Measurements from ENCODE around the gene CYP4F11.
"Not testable (repeated sequence)": the region's sequence is repeated elsewhere in the genome, so short reads cannot be mapped to it uniquely, and the experiment has no call there.

The CYP4F11 gene

DNA sequence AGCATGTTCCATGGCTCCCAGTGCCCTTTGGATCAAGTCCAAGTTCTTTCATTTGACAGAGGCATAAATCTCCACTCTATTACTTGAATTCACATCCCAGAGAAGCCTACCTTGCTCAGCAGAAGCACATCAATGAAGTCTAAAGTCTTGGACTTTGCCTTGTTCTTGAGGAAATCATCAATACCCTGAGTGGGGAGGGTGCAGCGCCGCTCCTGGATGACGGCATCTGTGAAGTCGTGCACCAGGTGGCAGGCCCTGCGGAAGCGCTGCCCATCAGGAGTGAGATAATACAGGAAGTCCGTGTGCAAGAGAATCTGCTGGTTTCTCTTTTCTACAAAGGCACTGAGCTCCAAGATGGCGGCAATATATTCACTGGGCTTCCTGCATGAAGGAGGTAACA lies 10.6 kb downstream of the CYP4F11 start:
- DNase-seq (ENCODE audit: low read depth in 3 of 3): no peak

DNA sequence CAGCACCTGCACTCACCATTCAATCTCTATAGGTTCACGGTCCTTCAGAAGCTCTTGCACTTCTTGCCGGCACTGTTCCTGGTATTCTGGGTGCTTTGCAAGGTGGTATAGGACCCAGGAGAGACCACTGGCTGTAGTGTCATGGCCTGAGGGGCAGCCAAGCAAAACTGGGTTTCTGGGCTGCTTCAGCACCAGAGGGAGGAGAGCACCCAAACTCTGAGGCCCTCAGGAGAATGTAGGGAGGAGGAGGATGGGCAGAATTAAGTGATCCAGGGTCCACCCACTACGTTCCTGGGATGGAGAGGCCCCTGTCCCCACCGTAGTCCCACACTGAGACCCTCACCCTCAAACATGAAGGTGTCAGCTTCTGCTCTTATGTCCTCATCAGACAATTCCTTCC lies 12.3 kb downstream of the CYP4F11 start:
- no peak for DNase-seq (ENCODE audit: low read depth in 3 of 3)

DNA sequence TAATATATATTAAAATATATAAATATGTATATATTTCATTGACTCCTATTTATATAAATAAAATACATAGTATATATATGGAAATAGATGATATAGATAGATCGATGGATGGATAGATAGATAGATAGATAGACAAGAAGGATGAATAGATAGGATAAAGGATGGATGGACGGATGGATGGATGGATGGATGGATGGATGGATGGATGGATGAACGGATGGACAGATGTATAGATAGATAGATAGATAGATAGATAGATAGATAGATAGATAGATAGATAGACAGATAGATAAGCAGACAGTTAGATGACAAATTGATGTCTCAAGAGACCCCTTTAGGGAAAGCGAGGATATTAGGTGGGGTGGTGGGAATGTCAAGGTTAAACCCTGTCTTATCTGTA lies 15.1 kb downstream of the CYP4F11 start:
- no peak for DNase-seq (ENCODE audit: low read depth in 3 of 3)

DNA sequence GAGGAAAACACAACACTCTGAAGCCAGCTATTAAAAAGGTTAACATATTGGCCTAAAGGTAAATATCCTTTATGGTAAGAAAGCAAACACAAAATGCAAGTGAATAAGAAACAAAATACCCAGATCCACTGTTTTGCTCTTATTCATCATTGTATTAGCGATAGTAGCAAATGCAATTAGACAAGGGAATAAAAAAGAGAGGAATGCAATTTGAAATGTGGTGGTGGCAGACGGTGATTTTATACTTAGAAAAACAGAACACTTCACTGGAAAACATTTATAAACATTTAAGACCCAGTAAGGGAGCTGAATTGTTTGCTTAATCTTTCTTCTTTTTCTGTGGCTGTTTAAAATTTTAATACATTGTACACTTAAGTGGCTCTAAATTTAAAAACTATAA lies 19.2 kb downstream of the CYP4F11 start:
- DNase-seq (ENCODE audit: low read depth in 3 of 3): no peak

DNA sequence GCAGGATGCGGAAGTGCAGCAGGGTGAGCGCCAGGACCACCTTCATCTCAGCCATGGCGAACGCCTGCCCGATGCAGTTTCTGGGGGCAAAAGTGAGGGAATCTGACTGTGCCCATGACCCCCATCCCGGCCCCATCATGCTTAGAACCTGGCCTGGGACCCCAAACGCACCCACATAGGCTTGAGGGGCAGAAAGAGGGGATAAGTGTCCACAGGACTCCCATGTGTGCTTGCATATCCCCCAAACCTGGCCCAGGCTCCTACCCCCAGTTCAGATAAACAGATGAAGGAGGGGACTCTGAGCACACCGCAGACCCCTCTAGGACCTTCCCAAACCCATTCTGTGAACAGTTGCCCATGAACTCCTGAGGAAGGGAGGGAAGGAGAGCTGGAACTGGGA lies 20.5 kb downstream of the CYP4F11 start:
- DNase-seq (ENCODE audit: low read depth in 3 of 3): no peak

DNA sequence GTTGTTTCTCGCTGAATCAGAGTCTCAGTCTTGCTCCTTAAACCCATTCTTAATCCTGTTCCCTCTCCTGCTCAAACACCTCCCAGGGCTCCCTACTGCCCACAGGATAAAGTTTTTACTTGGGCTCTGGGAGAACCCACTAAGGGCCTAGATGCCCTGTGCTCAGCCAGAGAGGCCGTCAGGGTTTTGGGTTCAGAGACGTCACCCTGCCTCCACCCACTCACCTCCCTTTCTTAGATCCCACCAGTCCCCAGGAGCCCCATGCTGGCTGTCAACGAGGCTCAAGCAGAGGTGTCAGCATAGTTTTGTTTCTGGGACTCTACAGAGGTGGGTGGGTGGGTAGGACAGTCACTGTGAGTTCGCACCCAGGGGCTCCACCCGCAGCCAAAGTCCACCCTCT lies 20.9 kb downstream of the CYP4F11 start:
- DNase-seq (ENCODE audit: low read depth in 3 of 3): no peak

DNA sequence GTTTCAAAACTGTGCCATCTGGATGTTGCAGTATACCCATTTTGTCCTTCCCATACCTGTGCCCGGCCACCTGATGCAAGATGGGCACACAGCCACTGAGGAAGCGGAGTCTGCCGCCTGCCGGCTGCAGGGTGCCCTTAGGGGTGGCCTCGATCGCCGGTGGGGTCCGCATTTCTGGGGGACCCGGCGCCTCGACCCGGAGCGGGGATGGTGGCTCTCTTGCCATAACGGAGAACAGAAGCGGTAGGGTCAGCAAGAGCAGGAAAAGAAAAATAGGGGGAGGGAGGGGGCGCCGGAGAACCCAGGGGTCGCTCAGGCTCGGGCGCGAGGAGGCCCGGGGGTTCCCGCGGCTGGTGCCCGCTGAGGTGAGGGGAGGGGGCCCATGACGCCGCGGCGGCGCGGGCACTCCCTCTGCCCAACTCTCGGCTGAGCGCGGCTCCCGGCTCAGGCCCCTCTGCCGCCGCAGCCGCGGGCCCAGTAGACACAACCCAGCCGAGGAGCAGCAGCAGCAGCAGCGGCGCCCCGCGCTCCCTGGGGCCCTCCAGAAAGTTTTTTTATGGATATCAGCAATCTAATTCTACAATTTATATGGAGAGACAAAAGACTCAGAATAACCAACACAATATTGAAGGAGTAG lies 22.6 kb downstream of the CYP4F11 start:
- no peak for DNase-seq (ENCODE audit: low read depth in 3 of 3)

DNA sequence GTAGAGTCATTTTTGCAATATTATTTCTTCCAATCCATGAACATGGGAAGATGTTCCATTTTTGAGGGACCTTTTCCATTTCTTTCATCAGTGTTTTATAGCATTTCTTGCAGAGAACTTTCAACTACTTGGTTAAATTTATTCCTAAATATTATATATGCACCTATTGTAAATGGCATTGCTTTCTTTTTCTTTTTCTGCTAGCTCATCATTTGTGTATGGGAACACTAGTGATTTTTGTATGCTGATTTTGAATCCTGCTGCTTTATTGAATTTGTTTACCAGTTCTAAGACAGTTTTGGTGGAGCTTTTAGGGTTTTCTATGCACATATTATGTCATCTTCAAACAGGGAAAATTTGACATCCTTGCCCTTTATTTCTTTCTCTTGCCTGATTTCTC lies 29.3 kb downstream of the CYP4F11 start:
- no peak for DNase-seq (ENCODE audit: low read depth in 3 of 3)

DNA sequence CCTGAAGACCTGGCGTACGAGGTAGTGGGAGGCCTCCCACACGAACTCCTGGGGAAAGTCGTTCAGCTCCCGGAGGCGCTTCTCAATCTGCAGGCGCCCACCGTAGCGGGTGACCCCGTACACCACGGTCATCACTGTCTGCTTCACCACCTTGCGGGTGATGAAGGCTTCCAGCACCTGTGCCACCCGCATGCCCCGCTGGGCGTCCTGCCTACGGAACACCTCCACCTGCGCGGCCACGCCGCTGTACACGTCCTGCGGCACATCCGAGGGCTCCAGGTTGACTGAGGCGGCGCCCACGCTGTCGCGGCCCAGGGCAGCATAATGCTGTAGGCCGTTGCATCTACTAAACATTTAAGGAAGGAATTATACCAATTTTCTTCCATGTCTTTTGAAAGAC lies 31.4 kb downstream of the CYP4F11 start:
- not testable (repeated sequence) for DNase-seq (ENCODE audit: low read depth in 3 of 3)

DNA sequence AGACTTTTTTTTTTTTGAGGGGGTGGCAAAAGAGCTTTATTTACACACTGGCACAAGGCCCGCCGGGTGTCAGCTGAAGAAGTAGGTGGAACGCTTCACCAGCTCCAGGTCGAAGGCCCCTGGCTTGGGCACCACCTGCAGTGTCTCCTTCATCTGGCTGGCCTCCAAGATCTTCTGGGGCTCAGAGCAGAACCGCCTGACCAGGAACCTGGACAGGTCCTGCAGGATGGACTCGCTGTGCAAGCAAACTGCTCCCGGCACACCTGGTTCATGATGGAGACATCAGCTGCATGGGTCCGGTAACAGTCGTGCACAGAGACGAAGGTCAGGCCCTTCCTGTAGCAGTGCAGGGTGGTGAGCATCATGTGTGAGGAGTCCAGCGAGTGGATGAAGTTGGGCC lies 32.1 kb downstream of the CYP4F11 start:
- no peak for DNase-seq (ENCODE audit: low read depth in 3 of 3)

DNA sequence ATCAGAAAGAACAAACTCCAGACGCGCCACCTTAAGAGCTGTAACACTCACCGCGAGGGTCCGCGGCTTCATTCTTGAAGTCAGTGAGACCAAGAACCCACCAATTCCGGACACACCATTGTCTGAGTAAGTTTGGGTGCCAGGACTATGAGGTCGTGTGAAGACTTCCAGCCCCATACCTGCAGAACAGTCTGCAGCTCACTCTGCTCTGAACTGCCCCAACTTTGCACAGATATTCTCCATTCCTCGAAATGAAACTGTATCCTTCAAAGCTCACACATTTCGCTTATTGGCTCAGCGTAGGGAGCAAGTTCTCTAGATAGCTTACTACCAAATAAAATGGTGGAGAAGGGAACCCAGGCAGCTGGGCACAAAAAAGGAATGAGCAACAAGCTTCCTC lies 33.8 kb downstream of the CYP4F11 start:
- no peak for DNase-seq (ENCODE audit: low read depth in 3 of 3)

DNA sequence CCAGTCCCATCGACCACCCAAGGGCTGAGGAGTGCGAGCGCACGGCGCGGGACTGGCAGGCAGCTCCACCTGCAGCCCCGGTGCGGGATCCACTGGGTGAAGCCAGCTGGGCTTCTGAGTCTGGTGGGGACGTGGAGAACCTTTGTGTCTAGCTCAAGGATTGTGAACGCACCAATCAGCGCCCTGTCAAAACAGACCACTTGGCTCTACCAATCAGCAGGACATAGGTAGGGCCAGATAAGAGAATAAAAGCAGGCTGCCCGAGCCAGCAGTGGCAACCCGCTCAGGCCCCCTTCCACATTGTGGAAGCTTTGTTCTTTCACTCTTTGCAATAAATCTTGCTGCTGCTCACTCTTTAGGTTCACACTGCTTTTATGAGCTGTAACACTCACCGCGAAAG lies 34.3 kb downstream of the CYP4F11 start:
- DNase-seq (ENCODE audit: low read depth in 3 of 3): not testable (repeated sequence)

DNA sequence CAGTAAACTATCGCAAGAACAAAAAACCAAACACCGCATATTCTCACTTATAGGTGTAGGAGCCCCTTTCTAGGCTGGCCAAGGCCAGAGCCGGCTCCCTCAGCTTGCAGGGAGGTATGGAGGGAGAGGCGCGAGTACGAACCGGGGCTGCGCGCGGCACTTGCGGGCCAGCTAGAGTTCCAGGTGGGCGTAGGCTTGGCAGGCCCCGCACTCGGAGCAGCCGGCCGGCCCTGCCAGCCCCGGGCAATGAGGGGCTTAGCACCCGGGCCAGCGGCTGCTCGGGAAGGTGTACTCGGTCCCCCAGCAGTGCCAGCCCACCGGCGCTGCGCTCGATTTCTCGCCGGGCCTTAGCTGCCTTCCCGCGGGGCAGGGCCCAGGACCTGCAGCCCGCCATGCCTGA lies 34.8 kb downstream of the CYP4F11 start:
- not testable (repeated sequence) for DNase-seq (ENCODE audit: low read depth in 3 of 3)

DNA sequence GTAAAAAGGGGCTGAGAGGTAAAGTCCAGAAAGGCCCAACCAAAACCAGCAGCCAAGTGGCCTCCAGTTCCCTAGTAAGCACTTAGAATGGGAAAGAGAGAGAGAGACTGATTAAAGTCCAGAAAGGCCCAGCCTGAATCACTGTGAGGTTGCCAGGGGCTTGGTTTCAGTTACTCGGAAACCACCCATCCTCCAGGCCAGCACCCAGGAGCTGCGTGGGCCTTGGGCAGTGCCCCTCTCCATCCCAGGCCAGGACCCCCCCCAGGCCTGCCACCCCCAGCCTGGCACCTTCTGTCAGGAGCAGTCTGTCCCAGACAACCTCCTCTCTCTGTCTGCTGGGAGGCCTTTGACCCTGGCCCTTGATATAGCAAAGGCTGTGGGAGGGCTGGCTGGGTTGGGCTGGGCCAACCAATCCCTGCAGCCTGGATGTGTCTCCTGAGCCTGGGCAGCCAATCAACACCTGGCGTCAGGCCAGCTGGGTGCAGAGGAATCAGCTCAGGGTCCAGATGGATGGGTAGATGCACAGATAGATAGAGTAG lies 36.5 kb downstream of the CYP4F11 start, which contains the start of gene CYP4F2:
TSS of gene CYP4F2 (minus strand) at position 337 of the 539 bp plus-strand sequence. CDS start 463 bp downstream, outside the sequence.
- DNase-seq (ENCODE audit: low read depth in 3 of 3): no peak

DNA sequence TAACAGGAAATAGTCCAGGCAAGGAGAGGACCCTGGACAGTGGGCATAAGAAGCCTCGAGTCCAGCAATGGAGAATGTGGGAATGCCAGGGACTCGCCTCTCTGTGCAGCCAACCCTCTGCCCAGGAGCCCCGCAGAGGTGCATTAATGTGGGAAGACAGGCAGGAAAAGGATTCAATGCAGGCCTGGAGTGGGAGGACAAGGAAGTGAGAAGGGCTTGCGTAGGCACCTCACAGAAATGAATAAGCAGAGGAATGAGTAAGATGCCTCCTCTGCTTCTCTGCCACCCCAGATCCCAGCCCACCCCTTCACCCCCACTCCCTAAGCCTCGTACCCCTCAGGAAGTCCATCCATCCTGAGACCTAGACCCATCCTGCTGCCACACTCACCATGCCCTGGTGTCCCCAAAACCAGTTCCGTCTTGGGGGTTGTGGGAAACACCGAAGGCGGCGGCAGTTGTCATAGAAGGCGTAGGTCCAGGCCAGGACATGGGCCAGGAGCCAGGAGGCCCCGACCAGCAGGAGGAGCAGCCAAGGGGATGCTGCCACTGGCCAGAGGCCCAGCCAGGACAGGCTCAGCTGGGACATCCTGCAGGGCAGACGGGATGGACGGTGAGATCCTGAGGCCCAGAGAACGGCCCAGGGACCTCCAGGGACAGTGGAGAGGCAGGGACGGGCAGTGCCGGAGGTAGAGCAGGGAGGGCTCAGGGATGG lies 37.1 kb downstream of the CYP4F11 start:
- no peak for DNase-seq (ENCODE audit: low read depth in 3 of 3)

DNA sequence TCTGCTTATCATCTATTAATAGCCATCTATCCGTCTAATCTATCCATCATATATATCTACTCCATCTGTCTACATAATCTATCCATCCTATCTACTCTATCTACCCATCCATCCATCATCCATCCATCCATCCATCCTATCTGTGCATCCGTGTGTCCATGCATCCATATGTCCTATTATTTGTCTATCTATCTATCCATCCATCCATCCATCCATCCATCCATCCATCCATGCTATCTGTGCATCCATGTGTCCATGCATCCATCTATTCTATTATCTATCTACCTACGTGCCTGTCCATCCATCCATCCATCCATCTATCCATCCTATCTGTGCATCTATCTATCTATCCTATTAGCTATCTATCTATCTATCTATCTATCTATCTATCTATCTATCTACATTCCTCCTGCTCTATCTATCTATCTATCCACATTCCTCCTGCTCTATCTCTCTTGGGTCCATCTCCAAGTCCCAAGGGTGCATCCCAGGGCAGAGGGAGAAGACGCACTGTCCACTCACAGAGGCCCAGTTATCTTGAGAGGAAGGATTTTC lies 38.4 kb downstream of the CYP4F11 start:
- DNase-seq (ENCODE audit: low read depth in 3 of 3): no peak

DNA sequence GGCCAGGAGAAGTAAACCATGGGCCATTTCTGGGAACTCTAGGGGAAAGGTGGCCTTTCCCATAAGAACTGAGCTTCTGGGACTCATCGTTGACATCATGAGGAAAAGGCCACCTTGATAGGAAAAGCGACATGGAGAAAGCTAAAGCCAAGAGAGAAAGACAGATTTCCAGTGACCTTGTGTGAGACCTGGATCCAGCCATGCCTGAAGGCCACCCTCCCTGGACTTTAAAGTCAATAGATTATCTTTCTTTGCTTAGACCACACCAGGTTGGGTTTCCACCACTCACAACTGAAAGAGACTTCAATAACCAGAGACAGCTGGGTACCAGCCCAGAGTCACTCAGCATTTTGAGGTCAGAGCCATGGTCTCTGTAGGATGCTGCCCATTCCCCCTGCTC lies 40.0 kb downstream of the CYP4F11 start:
- DNase-seq (ENCODE audit: low read depth in 3 of 3): no peak

DNA sequence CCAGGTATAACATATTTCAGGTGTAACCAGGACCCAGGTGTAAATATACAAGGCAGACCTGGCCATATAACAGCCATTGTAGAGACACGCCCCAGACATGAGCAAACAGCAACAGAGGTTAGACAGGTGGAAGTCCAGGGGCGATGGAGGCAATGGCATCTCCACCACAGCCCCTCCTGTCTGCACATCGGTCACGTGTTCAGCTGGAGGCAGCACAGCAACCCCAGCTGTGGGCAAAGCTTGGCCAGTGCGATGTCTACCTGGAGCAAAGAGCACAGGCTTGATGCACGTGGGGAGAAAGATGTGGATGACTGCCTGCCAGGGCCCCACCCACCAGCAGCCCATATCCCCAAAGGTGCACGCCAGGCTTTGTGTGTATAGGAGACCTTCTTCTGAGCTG lies 40.9 kb downstream of the CYP4F11 start:
- no peak for DNase-seq (ENCODE audit: low read depth in 3 of 3)

DNA sequence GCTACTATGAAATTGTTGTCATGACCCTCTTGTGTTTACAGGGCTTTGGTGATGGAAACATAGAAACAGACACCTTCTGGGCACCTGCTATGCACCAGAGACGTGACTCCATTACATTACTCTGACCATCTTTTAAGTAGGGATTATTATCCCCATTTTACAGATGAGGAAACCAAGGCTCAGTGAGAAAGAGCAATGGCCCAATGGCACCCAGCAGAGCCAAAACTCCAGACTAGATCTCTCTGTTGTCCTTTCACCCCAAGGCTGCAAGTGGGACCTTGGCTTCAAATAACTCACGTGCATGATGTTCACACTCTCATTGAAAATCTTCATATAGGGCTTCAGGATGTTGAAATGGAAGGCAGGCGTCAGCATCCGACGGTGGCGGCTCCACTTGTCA lies 42.3 kb downstream of the CYP4F11 start:
- no peak for DNase-seq (ENCODE audit: low read depth in 3 of 3)

DNA sequence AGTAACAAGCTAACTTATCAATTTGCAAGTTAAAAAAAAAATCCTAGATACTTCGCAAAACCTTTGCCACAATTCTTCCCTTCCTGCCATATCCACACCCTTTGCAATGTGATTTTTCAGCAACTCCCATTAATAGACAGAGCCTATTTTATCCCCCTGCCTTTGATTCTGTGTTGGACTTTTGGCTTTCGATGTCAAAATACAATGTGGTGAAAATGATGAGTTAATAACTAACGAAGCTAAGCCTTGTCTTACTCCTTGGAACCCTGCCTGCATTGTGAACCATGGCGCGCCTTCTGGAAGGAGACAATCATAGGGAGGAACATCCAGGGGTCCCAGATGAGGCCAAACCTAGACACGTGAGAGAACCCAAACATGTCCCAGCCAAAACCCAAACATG lies 42.9 kb downstream of the CYP4F11 start:
- DNase-seq (ENCODE audit: low read depth in 3 of 3): no peak

DNA sequence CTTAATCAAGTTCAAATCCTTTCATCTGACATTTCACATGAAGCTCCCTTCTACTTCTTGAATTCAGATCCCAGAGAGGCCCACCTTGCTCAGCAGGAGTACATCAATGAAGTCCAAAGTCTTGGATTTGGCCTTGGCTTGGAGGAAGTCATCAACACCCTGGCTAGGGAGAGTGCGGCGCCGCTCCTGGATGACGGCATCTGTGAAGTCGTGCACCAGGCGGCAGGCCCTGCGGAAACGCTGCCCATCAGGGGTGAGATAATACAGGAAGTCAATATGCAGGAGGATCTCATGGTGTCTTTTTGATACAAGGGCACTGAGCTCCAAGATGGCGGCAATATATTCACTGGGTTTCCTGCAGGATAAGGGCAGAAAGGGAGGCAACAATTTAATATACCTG lies 45.0 kb downstream of the CYP4F11 start:
- not testable (repeated sequence) for DNase-seq (ENCODE audit: low read depth in 3 of 3)

DNA sequence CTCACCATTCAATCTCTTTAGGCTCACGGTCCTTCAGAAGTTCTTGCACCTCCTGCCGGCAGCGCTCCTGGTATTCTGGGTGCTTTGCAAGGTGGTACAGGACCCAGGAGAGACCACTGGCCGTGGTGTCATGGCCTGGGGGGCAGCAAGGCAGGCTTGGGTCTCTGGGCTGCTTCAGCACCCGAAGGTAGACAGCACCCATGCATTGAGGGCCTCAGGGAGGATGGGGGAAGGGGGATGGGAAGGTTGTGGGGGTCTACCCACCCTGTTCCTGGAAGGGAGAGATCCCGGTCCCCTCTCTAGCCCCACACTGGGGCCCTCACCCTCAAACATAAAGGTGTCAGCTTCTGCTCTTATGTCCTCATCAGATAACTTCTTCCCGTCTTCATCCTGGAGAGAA lies 48.4 kb downstream of the CYP4F11 start:
- DNase-seq (ENCODE audit: low read depth in 3 of 3): no peak

DNA sequence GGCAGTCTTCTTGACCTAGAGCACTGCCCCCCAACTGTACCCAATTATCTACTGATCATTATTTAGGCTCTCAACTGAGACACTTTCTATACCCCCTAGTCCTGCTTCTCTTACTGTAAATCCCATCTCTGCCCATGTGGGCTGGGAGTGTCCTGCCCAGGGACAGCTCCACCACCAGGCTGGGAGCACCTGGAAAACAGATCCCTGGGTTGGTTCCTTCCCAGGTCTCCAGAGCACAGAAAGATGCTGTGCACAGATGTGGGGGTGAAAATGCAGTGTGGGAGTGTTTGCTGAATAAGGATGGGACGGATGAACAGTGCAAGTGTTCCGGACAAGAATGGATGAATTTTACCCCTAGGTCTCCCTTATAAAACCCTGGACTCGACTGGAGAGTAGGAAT lies 49.2 kb downstream of the CYP4F11 start:
- DNase-seq (ENCODE audit: low read depth in 3 of 3): no peak
